H1 (cell line): ENCODE measurements around the gene SLC12A7.

Experiments
- CHD2 ChIP-seq: IDR thresholded peaks from 2 replicates; pipeline ENCODE4 v1.6.1; 2012; ENCODE audit warnings: low read length, improper control_type of control experiment
- EZH2 ChIP-seq: fragments of 200-600 bp; sonication (generic); IDR thresholded peaks from 2 replicates; pipeline ENCODE4 v1.7.1; 2012; ENCODE audit warnings: low read depth, mild to moderate bottlenecking, moderate library complexity, low read length, inconsistent platforms; ENCODE audit not compliant: severe bottlenecking
- POLR2A ChIP-seq, 2 experiments: IDR thresholded peaks; 1 replicate in 1 of 2; 2 replicates in 1 of 2; pipeline ENCODE4 v1.6.1; 2011; ENCODE audit warnings: low read depth in 2 of 2, low read length in 2 of 2, mild to moderate bottlenecking in 2 of 2; ENCODE audit errors: control extremely low read depth in 1 of 2

DNA sequence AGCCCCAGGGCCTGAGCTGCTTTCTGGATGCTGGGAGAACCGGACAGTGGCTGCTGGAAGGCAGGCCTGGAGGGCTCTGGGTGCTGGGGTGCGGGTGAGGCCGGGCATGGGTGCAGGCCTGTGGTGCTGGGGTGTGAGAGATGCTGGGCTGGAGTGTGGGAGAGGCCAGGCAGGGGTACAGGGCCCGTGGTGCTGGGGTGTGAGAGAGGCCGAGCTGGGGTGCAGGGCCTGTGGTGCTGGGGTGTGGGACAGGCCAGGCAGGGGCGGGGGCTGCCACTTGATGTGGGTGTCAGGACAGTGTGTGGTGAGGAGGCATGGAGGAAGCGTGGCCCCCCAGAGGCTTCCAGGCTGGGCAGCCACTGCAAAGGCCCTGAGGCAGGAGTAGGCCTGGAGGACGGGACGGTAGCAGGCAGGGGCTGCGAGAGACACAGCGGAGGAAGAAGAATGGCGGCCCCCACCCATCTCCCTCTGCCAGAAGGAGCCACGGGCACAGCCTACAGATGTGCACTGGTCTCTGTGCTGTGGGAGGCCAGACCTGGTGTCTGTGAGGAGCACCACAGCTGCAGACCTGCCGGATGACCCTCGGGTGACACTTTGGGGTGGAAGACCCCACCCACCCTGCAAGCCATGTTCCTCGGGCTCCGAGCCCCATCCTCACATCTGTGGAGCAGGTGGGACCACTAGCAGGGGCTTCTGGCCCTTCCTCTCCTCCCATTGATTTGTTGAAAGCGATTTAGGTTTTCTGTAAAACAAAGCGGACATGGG lies 94.0 kb downstream of the SLC12A7 start:
- TF ChIP-seq POLR2A (IDR thresholded peaks at IDR 0.05; ENCODE audit: control extremely low read depth in 1 of 2, low read depth in 2 of 2, low read length in 2 of 2) (no peak), EZH2 (no peak), CHD2 (no peak)
